ENCODE results near the gene PPP1R16B.
A peak's percentile ranks its signal among the peaks of the same experiment; 100 is the strongest.

Gene PPP1R16B

GRCh38 chr20:38764567-38765318, 40.8 kb upstream of the PPP1R16B start:
- DNase-seq (ENCODE audit: low read depth), result peak; percentile 87
- H3K4me3 ChIP-seq (ENCODE audit: low read depth, low read length), result no peak overlapping the region
- TF ChIP-seq, protein P1, sequence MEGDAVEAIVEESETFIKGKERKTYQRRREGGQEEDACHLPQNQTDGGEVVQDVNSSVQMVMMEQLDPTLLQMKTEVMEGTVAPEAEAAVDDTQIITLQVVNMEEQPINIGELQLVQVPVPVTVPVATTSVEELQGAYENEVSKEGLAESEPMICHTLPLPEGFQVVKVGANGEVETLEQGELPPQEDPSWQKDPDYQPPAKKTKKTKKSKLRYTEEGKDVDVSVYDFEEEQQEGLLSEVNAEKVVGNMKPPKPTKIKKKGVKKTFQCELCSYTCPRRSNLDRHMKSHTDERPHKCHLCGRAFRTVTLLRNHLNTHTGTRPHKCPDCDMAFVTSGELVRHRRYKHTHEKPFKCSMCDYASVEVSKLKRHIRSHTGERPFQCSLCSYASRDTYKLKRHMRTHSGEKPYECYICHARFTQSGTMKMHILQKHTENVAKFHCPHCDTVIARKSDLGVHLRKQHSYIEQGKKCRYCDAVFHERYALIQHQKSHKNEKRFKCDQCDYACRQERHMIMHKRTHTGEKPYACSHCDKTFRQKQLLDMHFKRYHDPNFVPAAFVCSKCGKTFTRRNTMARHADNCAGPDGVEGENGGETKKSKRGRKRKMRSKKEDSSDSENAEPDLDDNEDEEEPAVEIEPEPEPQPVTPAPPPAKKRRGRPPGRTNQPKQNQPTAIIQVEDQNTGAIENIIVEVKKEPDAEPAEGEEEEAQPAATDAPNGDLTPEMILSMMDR (conservative IDR thresholded peaks at IDR 0.05; ENCODE audit: low read depth, low read length), result no peak

DNA sequence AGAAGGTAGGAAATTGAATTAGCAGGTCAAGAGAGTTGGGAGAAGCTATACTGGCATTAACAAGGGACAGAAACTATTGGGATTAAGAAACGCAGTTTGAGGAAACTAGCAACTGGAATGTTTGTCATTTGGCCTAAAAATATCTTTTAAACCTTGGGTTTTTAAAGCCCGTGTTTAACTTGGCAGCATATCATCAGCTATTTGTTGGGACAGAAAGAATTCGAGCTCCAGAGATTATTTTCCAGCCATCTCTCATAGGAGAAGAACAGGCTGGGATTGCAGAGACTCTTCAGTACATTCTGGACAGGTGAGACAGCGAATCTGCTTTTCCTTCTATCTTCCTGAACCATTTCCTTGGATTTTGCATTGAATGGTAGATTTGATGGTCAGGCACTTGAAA, 39.4 kb upstream of the PPP1R16B start:
- DNase-seq (ENCODE audit: low read depth), result peak; percentile 9
- no peak overlapping the region for H3K4me3 ChIP-seq (ENCODE audit: low read depth, low read length)

GRCh38 chr20:38769376-38770295, 35.9 kb upstream of the PPP1R16B start:
- H3K4me3 ChIP-seq (ENCODE audit: low read depth, low read length), result no peak overlapping the region
- no peak for DNase-seq (ENCODE audit: low read depth)
- TF ChIP-seq, protein P1 (conservative IDR thresholded peaks at IDR 0.05; ENCODE audit: low read depth, low read length), result no peak

More for the DNA sequence above, 39.4 kb upstream of the PPP1R16B start:
- TF ChIP-seq, protein P1 (conservative IDR thresholded peaks at IDR 0.05; ENCODE audit: low read depth, low read length), result no peak

DNA sequence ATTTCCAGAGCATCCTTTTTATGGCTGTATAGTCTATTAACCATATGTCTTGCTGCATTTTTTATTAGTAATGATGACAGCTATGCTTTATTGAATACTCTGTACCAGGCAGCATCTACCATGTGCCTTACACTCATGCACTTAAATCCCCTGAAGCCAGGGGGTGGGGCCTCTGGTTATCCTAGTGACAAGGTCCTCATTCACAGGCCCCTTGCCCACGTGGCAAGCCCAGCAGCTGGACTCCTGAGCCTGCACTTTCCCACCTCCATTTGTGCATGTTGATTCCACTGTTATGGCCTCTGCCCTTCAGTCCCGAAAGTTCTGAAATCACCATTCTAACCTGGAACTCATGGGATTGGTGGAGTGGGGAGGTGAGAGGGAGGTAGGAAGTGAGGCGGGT, 35.0 kb upstream of the PPP1R16B start:
- DNase-seq (ENCODE audit: low read depth), result no peak
- TF ChIP-seq, protein P1 (conservative IDR thresholded peaks at IDR 0.05; ENCODE audit: low read depth, low read length), result no peak
- H3K4me3 ChIP-seq (ENCODE audit: low read depth, low read length), result no peak overlapping the region

DNA sequence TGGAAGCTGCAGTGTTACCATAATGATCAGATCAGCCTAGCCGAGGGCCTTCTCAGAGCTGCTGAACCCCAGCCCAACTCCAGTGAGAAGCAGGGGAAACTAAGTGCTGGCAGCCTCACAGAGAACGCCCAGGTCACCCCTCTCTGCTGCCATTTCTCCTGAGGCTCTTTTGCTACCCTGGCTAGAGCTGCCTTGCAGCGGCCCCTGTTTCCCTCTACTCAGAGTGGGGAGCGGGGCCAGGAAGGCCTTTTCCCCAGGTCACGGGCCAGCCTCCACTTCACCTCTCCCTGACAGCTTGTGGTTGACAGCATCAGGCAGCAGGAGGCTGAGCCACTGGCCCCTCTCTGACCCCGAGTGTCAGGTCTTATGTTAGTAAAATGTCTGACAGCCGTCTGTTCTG, 34.5 kb upstream of the PPP1R16B start:
- no peak overlapping the region for H3K4me3 ChIP-seq (ENCODE audit: low read depth, low read length)
- TF ChIP-seq, protein P1 (conservative IDR thresholded peaks at IDR 0.05; ENCODE audit: low read depth, low read length), result no peak
- DNase-seq (ENCODE audit: low read depth), result no peak

DNA sequence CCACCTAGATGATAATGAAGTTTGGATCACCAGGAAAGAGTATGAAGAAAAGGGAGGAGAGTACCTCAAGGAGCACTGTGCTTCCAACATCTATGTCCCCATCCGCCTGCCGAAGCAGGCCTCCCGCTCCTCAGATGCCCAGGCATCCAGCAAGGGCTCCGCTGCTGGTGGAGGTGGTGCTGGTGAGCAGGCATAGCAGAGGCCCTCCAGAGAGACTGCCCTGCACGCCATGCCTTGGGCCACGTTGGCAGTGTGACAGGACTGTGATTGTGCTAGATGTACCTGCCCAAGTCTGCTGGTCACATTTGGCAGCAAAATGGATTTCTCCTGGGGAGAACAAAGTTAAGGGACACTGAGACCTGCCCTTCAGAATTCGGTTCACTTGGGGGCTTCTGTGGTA, 33.9 kb upstream of the PPP1R16B start:
- TF ChIP-seq, protein P1 (conservative IDR thresholded peaks at IDR 0.05; ENCODE audit: low read depth, low read length), result no peak
- no peak overlapping the region for H3K4me3 ChIP-seq (ENCODE audit: low read depth, low read length)
- DNase-seq (ENCODE audit: low read depth), result no peak
